HCT116 (cell line): Measurements from ENCODE around the gene PI4KA. TPM values are rescaled to one million over a fixed set of nuclear protein-coding genes. Genes with fewer than 3 reads are reported as not detected.
"Not testable (repeated sequence)": the region's sequence is repeated elsewhere in the genome, so short reads cannot be mapped to it uniquely, and the experiment has no call there.

Experiments used
- ATAC-seq: fragments of 200-7000 bp; cut with Tn5 transposase; 2 replicates; pipeline ENCODE4 v1.9.1; 2020; ENCODE audit warnings: mild to moderate bottlenecking, moderate library complexity
- BruUV-seq: library from RNA; stranded (reverse); fragments of 400-500 nt; replicated peaks from 2 replicates; lab custom pipeline; 2021; lab: Mats Ljungman, UMichigan
- CTCF ChIA-PET: fragments of 300-600 bp; sonication (Branson Sonifier 250); formaldehyde crosslinking; loops from one replicate; lab custom pipeline; 2021; ENCODE audit warnings: antibody characterized with exemption; lab: Charles Lee
- POLR2A ChIA-PET: fragments of 300-600, 350-600 bp; sonication (Branson Sonifier 250); formaldehyde crosslinking; loops from one replicate; lab custom pipeline; 2021; ENCODE audit warnings: antibody characterized with exemption; lab: Charles Lee
- RAD21 ChIA-PET, 2 experiments: fragments of 300-600 bp; sonication (Branson Sonifier 250); formaldehyde crosslinking; loops; one replicate each; lab custom pipeline; 2023; ENCODE audit warnings: low total read pairs in 2 of 2; ENCODE audit not compliant: uncharacterized antibody in 2 of 2, unreplicated experiment in 2 of 2, low non-redundant PET in 1 of 2; lab: Charles Lee
- DNase-seq: peaks from one replicate; pipeline ENCODE4 v3.0.0-alpha.2; 2010; ENCODE audit warnings: low read depth, low spot score
- H2AFZ ChIP-seq: fragments of 200-600 bp; shearing (Covaris generic), sonication (generic); 2 replicates; pipeline ENCODE4 v1.6.1; 2017; ENCODE audit warnings: low read depth, mixed run types, mixed read lengths, antibody characterized with exemption, low read length; ENCODE audit not compliant: poor library complexity, severe bottlenecking
- H3K27ac ChIP-seq: 2 replicates; pipeline ENCODE4 v1.5.1; 2012; ENCODE audit warnings: low read depth, low read length
- H3K27me3 ChIP-seq: fragments of 200-600 bp; sonication (generic); 2 replicates; pipeline ENCODE4 v1.6.1; 2016; ENCODE audit warnings: mixed run types, low read length, mixed read lengths; ENCODE audit not compliant: insufficient read depth
- H3K36me3 ChIP-seq, 2 experiments: fragments of 200-500 bp in 1 of 2; fragments of 200-600 bp in 1 of 2; sonication (Bioruptor generic) in 1 of 2; sonication (generic) in 1 of 2; 2 replicates each; pipeline versions ENCODE4 v1.5.1 to v1.6.1; 2014 to 2016; ENCODE audit warnings: low read length in 2 of 2, inconsistent platforms in 1 of 2, mixed read lengths in 1 of 2, mixed run types in 1 of 2; ENCODE audit not compliant: insufficient read depth in 2 of 2, control insufficient read depth in 1 of 2
- H3K4me1 ChIP-seq, 2 experiments: fragments of 200-600 bp in 1 of 2; sonication (generic) in 1 of 2; 2 replicates each; pipeline versions ENCODE4 v1.5.1 to v1.6.1; 2012 to 2017; ENCODE audit warnings: low read length in 2 of 2, inconsistent platforms in 1 of 2, mild to moderate bottlenecking in 1 of 2, mixed read lengths in 1 of 2, mixed run types in 1 of 2, moderate library complexity in 1 of 2; ENCODE audit not compliant: insufficient read depth in 2 of 2, control insufficient read depth in 1 of 2
- H3K4me2 ChIP-seq: fragments of 200-600 bp; sonication (generic); 2 replicates; pipeline ENCODE4 v1.6.1; 2017; ENCODE audit warnings: mixed run types, low read length, mixed read lengths
- H3K4me3 ChIP-seq, 2 experiments: fragments of 200-600 bp in 1 of 2; sonication (generic) in 1 of 2; replicated peaks in 1 of 2; 2 replicates each; pipeline ENCODE4 v1.5.1; 2011 to 2016; ENCODE audit warnings: low read length in 2 of 2, control low read depth in 1 of 2, low read depth in 1 of 2, mild to moderate bottlenecking in 1 of 2, mixed read lengths in 1 of 2, mixed run types in 1 of 2
- H3K79me2 ChIP-seq: fragments of 200-600 bp; sonication (generic); 2 replicates; pipeline ENCODE4 v1.6.1; 2017; ENCODE audit warnings: mild to moderate bottlenecking, mixed run types, low read length, moderate library complexity, mixed read lengths; ENCODE audit not compliant: insufficient read depth
- H3K9ac ChIP-seq: fragments of 200-600 bp; sonication (generic); 2 replicates; pipeline ENCODE4 v1.6.1; 2016; ENCODE audit warnings: low read length, mixed read lengths
- H3K9me2 ChIP-seq: fragments of 200-600 bp; sonication (generic), shearing (Covaris generic); 2 replicates; pipeline ENCODE4 v1.6.1; 2017; ENCODE audit warnings: mixed run types, mild to moderate bottlenecking, moderate library complexity; ENCODE audit not compliant: insufficient read depth
- H3K9me3 ChIP-seq, 2 experiments: fragments of 200-500 bp in 1 of 2; fragments of 200-600 bp in 1 of 2; sonication (Bioruptor generic) in 1 of 2; sonication (generic) in 1 of 2; 2 replicates each; pipeline ENCODE4 v1.6.1; 2014 to 2017; ENCODE audit warnings: low read length in 2 of 2, mixed read lengths in 2 of 2, inconsistent platforms in 1 of 2, low read depth in 1 of 2, mild to moderate bottlenecking in 1 of 2, mixed run types in 1 of 2, moderate library complexity in 1 of 2; ENCODE audit not compliant: control insufficient read depth in 1 of 2, insufficient read depth in 1 of 2
- H4K20me1 ChIP-seq: fragments of 200-600 bp; sonication (generic), shearing (Covaris generic); 2 replicates; pipeline ENCODE4 v1.6.1; 2017; ENCODE audit warnings: mixed run types, mild to moderate bottlenecking, moderate library complexity; ENCODE audit not compliant: insufficient read depth
- ATF3 ChIP-seq: IDR thresholded peaks from 2 replicates; pipeline ENCODE4 v1.6.1; 2012
- CEBPB ChIP-seq: IDR thresholded peaks from 2 replicates; pipeline ENCODE4 v1.6.1; 2012; ENCODE audit warnings: low read depth
- CTCF ChIP-seq, 3 experiments: fragments of 200-600 bp in 1 of 3; sonication (generic) in 1 of 3; IDR thresholded peaks in 2 of 3; conservative IDR thresholded peaks in 1 of 3; 2 replicates each; pipeline ENCODE4 v1.5.1; 2012 to 2017; ENCODE audit warnings: low read depth in 2 of 3, low read length in 2 of 3, antibody characterized with exemption in 1 of 3, borderline replicate concordance in 1 of 3, control low read depth in 1 of 3, mild to moderate bottlenecking in 1 of 3, mixed read lengths in 1 of 3, mixed run types in 1 of 3, moderate library complexity in 1 of 3; ENCODE audit not compliant: insufficient read depth in 1 of 3
- ELF1 ChIP-seq: IDR thresholded peaks from 2 replicates; pipeline ENCODE4 v1.6.1; 2012; ENCODE audit warnings: low read depth, borderline replicate concordance
- POLR2A ChIP-seq: IDR thresholded peaks from 2 replicates; pipeline ENCODE4 v1.7.0; 2011; ENCODE audit warnings: borderline replicate concordance; ENCODE audit not compliant: insufficient read depth, insufficient read length; ENCODE audit errors: extremely low read depth
- RAD21 ChIP-seq: IDR thresholded peaks from 2 replicates; pipeline ENCODE4 v1.6.1; 2012; ENCODE audit warnings: low read depth, mild to moderate bottlenecking
- SIN3A ChIP-seq: IDR thresholded peaks from 2 replicates; pipeline ENCODE4 v1.6.1; 2012; ENCODE audit warnings: low read depth
- YY1 ChIP-seq: IDR thresholded peaks from 2 replicates; pipeline ENCODE4 v1.6.1; 2011; ENCODE audit warnings: low read length, low read depth, moderate library complexity, mild to moderate bottlenecking; ENCODE audit not compliant: insufficient replicate concordance; ENCODE audit errors: extremely low read depth
- ZFX ChIP-seq: fragments of 450-650 bp; IDR thresholded peaks from 2 replicates; pipeline ENCODE4 v1.6.1; 2017
- intact Hi-C: fragments of 100-400 bp; cut with micrococcal nuclease; formaldehyde crosslinking; loops from 2 replicates; pipeline ENCODE4 v1.10.0; 2022
- total RNA-seq: library from RNA; stranded (reverse); gene quantifications from one replicate; pipeline ENCODE4 v1.2.1, GENCODE V29; 2021; ENCODE audit not compliant: unreplicated experiment
- TF ChIP-seq, protein P1 (sequence below): IDR thresholded peaks from 2 replicates; pipeline ENCODE4 v1.6.1; 2011; ENCODE audit warnings: mild to moderate bottlenecking, low read length, moderate library complexity; ENCODE audit not compliant: insufficient replicate concordance; ENCODE audit errors: extremely low read depth

PI4KA gene
- total RNA-seq, 1 experiment from 2014 or later = 59.6 TPM

DNA sequence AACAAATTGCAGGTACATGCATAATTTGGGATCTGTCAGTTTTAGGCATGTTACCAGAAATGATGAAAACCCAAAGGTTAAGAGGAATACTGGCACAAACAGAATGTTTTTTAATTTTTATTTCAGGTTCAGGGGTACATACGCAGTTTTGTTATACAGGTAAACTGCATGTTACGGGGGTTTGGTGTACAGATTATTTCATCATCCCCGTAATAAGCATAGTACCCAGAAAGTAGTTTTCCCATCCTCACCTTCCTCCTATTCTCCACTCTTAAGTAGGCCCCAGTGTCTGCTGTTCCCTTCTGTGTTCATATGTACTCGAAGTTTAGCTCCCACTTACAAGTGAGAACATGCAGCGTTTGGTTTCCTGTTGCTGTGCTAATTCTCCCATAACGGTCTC lies 33.0 kb downstream of the PI4KA start:
- no peaks in the 10 kb centered on the region for H3K4me1 ChIP-seq
- H3K9me3 ChIP-seq = no peaks in the 10 kb centered on the region
- intact Hi-C loops = no loop called here
- BruUV-seq = no TSS peak
- ChIA-PET POLR2A (no interaction called here), RAD21 (no interaction called here), CTCF (no interaction called here)
- H4K20me1 ChIP-seq = no peaks in the 10 kb centered on the region
- H3K27me3 ChIP-seq = no peaks in the 10 kb centered on the region
- no peaks in the 10 kb centered on the region for H3K79me2 ChIP-seq
- H3K27ac ChIP-seq = no peak overlapping the region
- H3K4me2 ChIP-seq = no peak overlapping the region
- ATAC-seq (no peak), DNase-seq (no peak)
- H2AFZ ChIP-seq = no peak overlapping the region
- H3K9me2 ChIP-seq = no peaks in the 10 kb centered on the region
- no peak overlapping the region for H3K4me3 ChIP-seq
- no peak for TF ChIP-seq ZFX
- no peak for TF ChIP-seq SIN3A
- no peak for TF ChIP-seq CTCF (IDR thresholded peaks at IDR 0.05 in 2 of 3, conservative IDR thresholded peaks at IDR 0.05 in 1 of 3; ENCODE audit: borderline replicate concordance in 1 of 3, insufficient read depth in 1 of 3, low read depth in 2 of 3, low read length in 2 of 3)
- TF ChIP-seq, protein P1, sequence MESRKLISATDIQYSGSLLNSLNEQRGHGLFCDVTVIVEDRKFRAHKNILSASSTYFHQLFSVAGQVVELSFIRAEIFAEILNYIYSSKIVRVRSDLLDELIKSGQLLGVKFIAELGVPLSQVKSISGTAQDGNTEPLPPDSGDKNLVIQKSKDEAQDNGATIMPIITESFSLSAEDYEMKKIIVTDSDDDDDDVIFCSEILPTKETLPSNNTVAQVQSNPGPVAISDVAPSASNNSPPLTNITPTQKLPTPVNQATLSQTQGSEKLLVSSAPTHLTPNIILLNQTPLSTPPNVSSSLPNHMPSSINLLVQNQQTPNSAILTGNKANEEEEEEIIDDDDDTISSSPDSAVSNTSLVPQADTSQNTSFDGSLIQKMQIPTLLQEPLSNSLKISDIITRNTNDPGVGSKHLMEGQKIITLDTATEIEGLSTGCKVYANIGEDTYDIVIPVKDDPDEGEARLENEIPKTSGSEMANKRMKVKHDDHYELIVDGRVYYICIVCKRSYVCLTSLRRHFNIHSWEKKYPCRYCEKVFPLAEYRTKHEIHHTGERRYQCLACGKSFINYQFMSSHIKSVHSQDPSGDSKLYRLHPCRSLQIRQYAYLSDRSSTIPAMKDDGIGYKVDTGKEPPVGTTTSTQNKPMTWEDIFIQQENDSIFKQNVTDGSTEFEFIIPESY = no peak
- no peak for TF ChIP-seq ATF3
- no peak for TF ChIP-seq ELF1
- no peak for TF ChIP-seq RAD21
- no peak for TF ChIP-seq YY1
- no peak for TF ChIP-seq CEBPB
- TF ChIP-seq POLR2A = no peak
- no peak overlapping the region for H3K9ac ChIP-seq
- peaks cover 0 to 4% of the 10 kb centered on the region in 2 experiments; a peak in 3 of 4 replicates for H3K36me3 ChIP-seq

DNA sequence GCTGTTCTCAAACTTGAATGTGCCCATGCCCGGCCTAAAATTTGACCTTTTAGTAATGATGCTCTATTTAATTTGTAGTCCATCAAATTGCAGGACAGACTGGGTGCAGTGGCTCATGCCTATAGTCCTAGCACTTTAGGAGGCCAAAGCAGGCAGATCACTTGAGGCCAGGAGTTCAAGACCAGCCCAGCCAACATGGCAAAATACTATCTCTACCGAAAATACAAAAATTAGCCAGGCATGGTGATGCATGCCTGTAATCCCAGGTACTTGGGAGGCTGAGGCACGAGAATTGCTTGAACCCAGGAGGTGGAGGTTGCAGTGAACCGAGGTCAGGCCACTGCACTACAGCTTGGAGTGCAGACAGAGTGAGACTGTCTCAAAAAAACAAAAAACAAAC lies 33.4 kb downstream of the PI4KA start:
- ATAC-seq, H3K27me3 ChIP-seq, intact Hi-C loops, RAD21 ChIA-PET, H3K36me3 ChIP-seq, H3K79me2 ChIP-seq, H3K27ac ChIP-seq, H3K4me1 ChIP-seq, H2AFZ ChIP-seq, H4K20me1 ChIP-seq, H3K4me2 ChIP-seq, DNase-seq, H3K9me2 ChIP-seq, H3K4me3 ChIP-seq, BruUV-seq, CTCF ChIA-PET, H3K9me3 ChIP-seq, H3K9ac ChIP-seq, POLR2A ChIA-PET: not testable (repeated sequence)
